Mononuclear cell (primary cell): ENCODE data around the gene PGD. TPM values are rescaled to one million over a fixed set of nuclear protein-coding genes. Genes with fewer than 3 reads are reported as not detected.
"Not testable (repeated sequence)": the region's sequence is repeated elsewhere in the genome, so short reads cannot be mapped to it uniquely, and the experiment has no call there.

ENCODE experiments used
- H3K27me3 ChIP-seq: 2 replicates; pipeline ENCODE4 v1.6.0; 2011; ENCODE audit warnings: low read length, control low read depth; ENCODE audit not compliant: insufficient read depth
- H3K4me1 ChIP-seq: 2 replicates; pipeline ENCODE4 v1.5.1; 2011; ENCODE audit warnings: mild to moderate bottlenecking, low read length, control low read depth; ENCODE audit not compliant: insufficient read depth
- H3K4me3 ChIP-seq: 2 replicates; pipeline ENCODE4 v1.5.1; 2011; ENCODE audit warnings: mild to moderate bottlenecking, low read length, moderate library complexity
- H3K9me3 ChIP-seq: 2 replicates; pipeline ENCODE4 v1.5.1; 2011; ENCODE audit warnings: low read depth, mild to moderate bottlenecking, control low read depth, low read length
- total RNA-seq: library from RNA; depleted of rRNA; stranded (reverse); fragments of >200 nt; gene quantifications from one replicate; pipeline ENCODE4 v1.2.3, GENCODE V29; 2012

Gene PGD
- total RNA-seq, result 67.1 TPM

DNA sequence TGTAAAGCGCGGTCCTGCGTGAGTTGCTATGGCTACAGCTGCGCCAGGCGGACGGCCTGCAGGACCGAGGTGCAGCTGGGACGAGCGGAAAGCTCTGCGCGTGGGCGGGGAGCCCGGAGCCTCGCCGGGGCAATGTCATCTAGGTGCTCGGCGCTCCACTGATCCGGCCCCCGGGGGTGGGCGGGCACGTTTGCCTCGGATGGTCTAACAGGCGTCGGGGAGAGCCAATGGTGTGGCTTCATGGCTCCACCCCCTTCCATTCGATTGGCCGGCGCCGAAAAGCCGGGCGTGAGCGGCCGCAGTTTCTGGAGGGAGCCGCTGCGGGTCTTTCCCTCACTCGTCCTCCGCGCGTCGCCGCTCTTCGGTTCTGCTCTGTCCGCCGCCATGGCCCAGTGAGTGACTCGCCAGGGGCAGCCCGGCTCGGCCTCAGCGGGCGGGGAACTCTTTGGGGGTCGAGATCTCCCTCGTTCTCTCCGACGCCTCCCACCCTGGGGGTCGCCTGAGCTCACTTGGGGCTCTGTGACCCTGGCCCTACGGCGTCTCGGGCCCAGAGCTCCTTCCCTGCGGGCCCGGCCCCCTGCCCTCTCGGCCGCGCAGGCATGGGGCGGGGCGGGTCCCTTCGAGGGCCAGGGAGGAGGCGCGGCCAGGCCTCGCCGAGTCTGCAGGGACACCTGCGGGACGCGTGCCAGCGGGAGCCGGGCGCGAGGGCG, at the start of gene PGD:
PGD (plus strand) TSS at position 331 of the 710 bp plus-strand sequence; CDS start at position 385, 54 bp downstream.
- Histone ChIP-seq H3K27me3 (no peaks in the 10 kb centered on the region), H3K9me3 (no peaks in the 10 kb centered on the region), H3K4me3 (peak within 1 kb of the TSS; percentile 88), H3K4me1 (peaks cover 36% of the 10 kb centered on the region)

GRCh38 chr1:10353282-10353681, 45.6 kb upstream of the PGD start:
- Histone ChIP-seq H3K27me3 (no peaks in the 10 kb centered on the region), H3K4me3 (no peak overlapping the region), H3K4me1 (no peaks in the 10 kb centered on the region), H3K9me3 (no peaks in the 10 kb centered on the region)

DNA sequence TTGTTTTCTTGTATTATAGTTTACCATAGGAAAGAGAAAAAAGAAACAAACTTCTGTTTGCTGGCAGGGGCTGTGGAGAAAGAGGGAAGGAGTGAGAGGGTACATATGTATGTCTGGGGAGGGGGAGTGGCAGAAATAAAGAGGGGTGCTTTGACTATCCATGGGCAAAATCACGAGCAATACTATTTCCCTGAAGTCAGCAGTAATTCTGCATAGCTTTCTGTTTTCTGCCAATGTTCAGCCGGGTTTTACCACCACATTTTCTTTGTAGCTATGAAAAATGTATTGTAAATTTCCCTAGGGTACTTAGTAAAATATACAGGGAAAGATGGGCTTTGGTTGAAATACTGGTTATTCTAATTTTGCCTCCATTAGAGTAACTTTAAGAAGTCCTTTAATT, 45.2 kb upstream of the PGD start:
- Histone ChIP-seq H3K4me1 (no peaks in the 10 kb centered on the region), H3K27me3 (no peaks in the 10 kb centered on the region), H3K9me3 (no peaks in the 10 kb centered on the region), H3K4me3 (no peak overlapping the region)

DNA sequence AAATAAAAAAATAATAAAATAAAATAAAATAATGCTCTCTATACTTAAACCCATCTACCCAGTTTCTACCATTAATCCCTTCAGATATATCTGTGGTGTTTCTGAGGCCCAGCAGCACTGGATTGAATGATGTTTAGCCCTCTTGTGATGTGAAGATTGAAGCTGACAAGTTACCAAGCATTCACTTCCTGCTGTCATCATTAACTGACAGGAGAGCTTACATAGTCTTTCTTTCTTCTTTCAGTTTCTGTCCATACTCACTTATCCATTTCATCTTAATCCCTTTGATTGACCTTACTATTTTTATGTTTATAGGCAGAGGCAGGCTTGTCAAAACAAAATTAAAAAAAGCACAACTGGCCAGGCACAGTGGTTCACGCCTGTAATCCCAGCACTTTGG, 38.8 kb upstream of the PGD start:
- Histone ChIP-seq H3K27me3 (no peaks in the 10 kb centered on the region), H3K4me1 (no peaks in the 10 kb centered on the region), H3K9me3 (no peaks in the 10 kb centered on the region), H3K4me3 (no peak overlapping the region)

DNA sequence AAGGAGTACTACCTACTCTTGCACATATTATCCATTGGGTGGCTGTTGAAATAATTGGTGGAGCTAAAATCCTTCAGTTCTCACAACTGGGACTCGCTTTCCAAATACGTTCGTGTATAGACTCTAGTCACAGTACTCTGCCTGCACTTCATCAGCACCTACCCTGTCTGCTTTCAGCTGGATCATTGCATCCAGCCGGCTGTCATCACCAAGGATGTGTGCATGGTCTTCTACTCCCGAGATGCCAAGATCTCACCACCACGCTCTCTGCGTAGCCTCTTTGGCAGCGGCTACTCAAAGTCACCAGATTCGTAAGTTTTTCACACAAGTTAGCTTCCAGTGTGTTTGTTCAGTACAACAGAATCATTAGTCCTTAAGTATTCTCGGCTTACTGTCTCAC, 37.3 kb upstream of the PGD start:
- Histone ChIP-seq H3K4me3 (no peak overlapping the region), H3K4me1 (no peaks in the 10 kb centered on the region)

GRCh38 chr1:10368194-10368593, 30.7 kb upstream of the PGD start:
- Histone ChIP-seq H3K4me3 (no peak overlapping the region), H3K9me3 (no peaks in the 10 kb centered on the region), H3K4me1 (no peaks in the 10 kb centered on the region), H3K27me3 (no peaks in the 10 kb centered on the region)

More for the DNA sequence above, 37.3 kb upstream of the PGD start:
- Histone ChIP-seq H3K9me3 (no peaks in the 10 kb centered on the region), H3K27me3 (no peaks in the 10 kb centered on the region)

- Histone ChIP-seq H3K27me3 (no peaks in the 10 kb centered on the region), H3K4me1 (peaks cover 19% of the 10 kb centered on the region), H3K9me3 (no peaks in the 10 kb centered on the region), H3K4me3 (no peak overlapping the region)
Observed at GRCh38 chr1:10374442-10374860, 24.4 kb upstream of the PGD start.

DNA sequence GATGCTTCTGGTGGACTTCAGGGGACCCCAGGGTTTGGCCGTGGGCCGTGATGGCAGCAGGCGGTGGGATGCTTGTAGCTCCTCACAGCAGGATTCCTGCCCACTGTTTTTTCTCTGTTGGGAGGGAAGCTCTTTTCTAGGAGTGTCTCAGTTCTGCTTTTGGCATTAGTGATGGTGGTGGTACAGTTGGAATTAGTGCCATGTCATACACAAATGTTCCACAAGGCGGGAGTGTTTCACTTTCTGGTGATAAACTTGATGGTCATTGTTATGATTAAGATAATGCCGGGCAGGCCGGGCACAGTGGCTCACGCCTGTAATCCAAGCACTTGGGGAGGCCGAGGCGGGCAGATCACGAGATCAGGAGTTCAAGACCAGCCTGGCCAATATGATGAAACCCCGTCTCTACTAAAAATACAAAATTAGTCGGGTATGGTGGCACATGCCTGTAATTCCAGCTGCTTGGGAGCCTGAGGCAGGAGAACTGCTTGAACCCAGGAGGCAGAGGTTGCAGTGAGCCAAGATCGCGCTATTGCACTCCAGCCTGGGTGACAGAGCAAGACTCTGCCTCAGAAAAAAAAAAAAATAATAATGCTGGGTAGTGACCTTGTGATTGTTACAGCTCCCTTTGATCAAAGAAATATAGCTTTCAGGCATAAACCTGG, 21.4 kb upstream of the PGD start:
- H3K4me3 ChIP-seq, H3K27me3 ChIP-seq, H3K9me3 ChIP-seq: not testable (repeated sequence)
- peaks cover 19% of the 10 kb centered on the region for H3K4me1 ChIP-seq

DNA sequence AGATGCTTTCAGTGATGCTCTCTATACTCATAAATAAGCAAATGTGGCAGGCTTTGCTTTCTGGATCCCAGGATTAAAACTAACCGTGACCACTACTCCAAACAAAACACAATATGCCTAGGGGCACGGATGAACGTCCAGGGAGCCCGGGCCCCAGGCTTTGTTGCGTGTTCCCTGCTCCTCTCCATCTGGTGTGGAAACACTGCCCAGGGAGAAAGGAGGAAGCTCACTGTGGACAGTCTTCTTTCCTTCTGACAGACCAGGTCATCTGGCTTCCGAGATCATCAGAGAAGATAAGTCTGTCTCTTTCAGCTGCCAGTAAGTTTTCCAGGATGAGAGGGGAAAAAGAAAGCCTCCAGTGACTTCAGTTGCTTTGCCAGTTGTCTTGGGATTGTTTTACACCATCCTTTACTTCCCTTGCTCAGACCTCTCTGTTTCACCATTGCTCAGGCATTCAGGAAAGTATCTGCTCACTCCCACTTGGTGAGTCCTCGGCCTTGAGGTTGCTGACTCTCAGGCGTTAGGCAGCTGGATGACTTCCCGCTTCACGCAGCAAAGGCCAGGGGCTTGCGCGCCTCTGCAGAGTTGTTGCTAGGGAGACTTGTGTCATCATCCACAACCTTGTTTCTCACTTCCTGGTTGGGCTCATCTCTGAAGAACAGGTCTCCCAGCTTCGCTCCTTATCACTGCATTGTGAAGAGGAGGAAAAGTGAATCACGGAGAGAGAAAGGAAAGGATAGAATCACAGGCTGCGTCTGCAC, 20.6 kb upstream of the PGD start:
- H3K27me3 ChIP-seq, result no peaks in the 10 kb centered on the region
- no peak overlapping the region for H3K4me3 ChIP-seq
- no peaks in the 10 kb centered on the region for H3K9me3 ChIP-seq
- peaks cover 19% of the 10 kb centered on the region for H3K4me1 ChIP-seq

DNA sequence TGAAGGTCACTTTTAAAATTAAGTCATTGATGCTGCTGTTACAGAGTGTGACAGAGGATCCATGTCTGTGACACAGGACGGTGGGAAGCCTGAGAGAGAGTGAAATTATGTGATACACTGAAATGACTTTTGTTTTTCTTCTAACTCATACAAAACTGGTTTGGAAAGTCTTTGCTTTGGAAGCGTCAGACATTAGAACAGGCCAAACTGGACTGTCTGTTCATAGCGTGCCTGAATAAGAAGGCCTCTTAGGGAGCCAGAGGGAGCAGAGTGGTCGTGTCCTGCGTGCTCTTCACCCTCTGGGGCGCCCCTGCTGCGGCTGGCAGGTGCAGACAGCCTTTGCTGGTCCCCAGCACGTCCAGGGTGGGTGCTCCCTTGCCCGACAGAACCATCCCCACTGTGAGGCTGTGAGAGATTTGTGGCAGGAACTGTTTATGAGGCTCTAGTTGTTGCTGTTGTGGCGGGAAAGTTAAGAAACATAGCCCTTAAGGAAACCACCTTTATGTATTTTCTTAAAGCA, 19.7 kb upstream of the PGD start:
- Histone ChIP-seq H3K4me3 (no peak overlapping the region), H3K9me3 (no peaks in the 10 kb centered on the region), H3K27me3 (no peaks in the 10 kb centered on the region), H3K4me1 (peaks cover 19% of the 10 kb centered on the region)

DNA sequence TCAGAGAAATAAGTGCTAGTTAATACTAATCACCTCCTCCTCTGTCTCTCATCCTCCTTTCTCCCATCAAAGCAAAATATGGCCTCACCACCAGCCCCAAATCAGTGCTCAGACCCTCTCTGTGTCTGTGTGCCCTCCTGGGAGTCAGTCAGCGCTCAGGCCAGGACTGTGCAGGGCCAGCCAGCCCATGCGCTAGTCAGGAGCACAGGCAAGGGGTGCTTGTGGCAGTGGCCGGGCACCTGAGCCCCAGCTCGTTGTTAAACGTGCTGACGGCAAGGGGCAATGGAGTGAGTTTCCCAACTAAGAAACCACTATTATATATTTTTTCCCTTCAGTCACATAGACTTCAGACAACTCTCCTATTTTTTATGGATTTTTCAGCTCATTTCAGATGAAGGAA, 19.2 kb upstream of the PGD start:
- no peaks in the 10 kb centered on the region for H3K9me3 ChIP-seq
- H3K4me3 ChIP-seq, result no peak overlapping the region
- H3K27me3 ChIP-seq, result no peaks in the 10 kb centered on the region
- peaks cover 19% of the 10 kb centered on the region for H3K4me1 ChIP-seq

- H3K4me1 ChIP-seq, result peaks cover 19% of the 10 kb centered on the region
- no peak overlapping the region for H3K4me3 ChIP-seq
- H3K9me3 ChIP-seq, result no peaks in the 10 kb centered on the region
- H3K27me3 ChIP-seq, result no peaks in the 10 kb centered on the region
Observed at GRCh38 chr1:10380594-10381275, 18.1 kb upstream of the PGD start.

DNA sequence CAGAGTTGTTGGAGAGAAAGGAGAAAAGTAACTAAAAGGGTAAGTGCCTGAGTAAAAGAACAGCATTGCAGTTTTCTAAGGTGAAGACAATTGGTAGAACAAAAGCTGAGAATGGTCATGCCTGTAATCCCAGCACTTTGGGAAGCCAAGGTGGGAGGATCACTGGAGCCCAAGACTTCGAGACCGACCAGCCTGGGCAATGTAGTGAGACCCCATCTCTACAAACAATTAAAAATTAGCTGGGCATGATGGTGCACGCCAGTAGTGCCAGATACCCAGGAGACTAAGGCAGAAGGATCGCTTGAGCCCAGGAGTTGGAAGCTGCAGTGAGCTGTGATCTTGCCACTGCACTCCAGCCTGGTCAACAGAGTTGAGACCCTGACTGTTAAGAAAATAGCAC, 15.2 kb upstream of the PGD start:
- peaks cover 23% of the 10 kb centered on the region for H3K4me1 ChIP-seq
- H3K27me3 ChIP-seq, result no peaks in the 10 kb centered on the region
- H3K9me3 ChIP-seq, result no peaks in the 10 kb centered on the region
- no peak overlapping the region for H3K4me3 ChIP-seq

GRCh38 chr1:10384219-10384618, 14.6 kb upstream of the PGD start:
- H3K4me1 ChIP-seq, result peaks cover 26% of the 10 kb centered on the region
- no peak overlapping the region for H3K4me3 ChIP-seq
- H3K27me3 ChIP-seq, result no peaks in the 10 kb centered on the region
- H3K9me3 ChIP-seq, result no peaks in the 10 kb centered on the region
